Measurements from ENCODE around the gene CALN1.

Gene CALN1

DNA sequence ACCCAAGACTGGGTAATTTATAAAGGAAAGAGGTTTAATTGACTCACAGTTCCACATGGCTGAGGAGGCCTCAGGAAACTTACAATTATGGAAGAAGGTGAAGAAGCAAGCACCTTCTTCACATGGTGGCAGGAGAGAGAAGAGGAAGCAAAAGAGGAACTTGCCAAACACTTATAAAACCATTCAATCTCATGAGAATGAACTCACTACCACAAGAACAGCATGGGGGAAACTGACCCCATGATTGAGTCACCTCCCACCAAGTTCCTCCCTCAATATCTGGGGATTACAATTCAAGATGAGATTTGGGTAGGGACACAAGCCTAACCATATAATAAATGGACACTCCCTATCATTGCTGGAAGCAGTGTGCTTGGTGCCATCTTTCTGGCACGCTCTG lies 506.3 kb downstream of the CALN1 start:
- Histone ChIP-seq H3K27ac (replicated peaks; ENCODE audit: low read length) (no peak overlapping the region), H2BK15ac (ENCODE audit: low read length) (no peak overlapping the region), H3K4ac (ENCODE audit: low read length) (no peak overlapping the region), H2BK12ac (ENCODE audit: low read length) (no peak overlapping the region), H2AK5ac (ENCODE audit: low read depth, low read length) (no peak overlapping the region), H3K18ac (ENCODE audit: low read length) (no peak overlapping the region), H3K36me3 (replicated peaks in 1 of 2; ENCODE audit: control insufficient read depth in 2 of 2, insufficient read depth in 2 of 2, low read length in 2 of 2) (no peaks in the 10 kb centered on the region), H3K9me3 (replicated peaks in 1 of 2; ENCODE audit: control insufficient read depth in 2 of 2, insufficient read depth in 1 of 2, low read depth in 1 of 2, low read length in 2 of 2) (peaks cover 0 to 3% of the 10 kb centered on the region in 2 donors), H3K14ac (ENCODE audit: low read length) (no peak overlapping the region), H3K4me2 (ENCODE audit: insufficient read depth, low read length, poor library complexity, severe bottlenecking) (no peak overlapping the region), H2BK5ac (ENCODE audit: low read length) (no peak overlapping the region), H4K8ac (ENCODE audit: low read depth, low read length) (no peak overlapping the region), H3K79me1 (ENCODE audit: low read depth, low read length) (no peaks in the 10 kb centered on the region), H3K4me1 (ENCODE audit: control insufficient read depth in 2 of 2, insufficient read depth in 1 of 2, low read depth in 1 of 2, low read length in 2 of 2) (no peaks in the 10 kb centered on the region), H4K91ac (ENCODE audit: low read depth, low read length, poor library complexity) (no peak overlapping the region), H3K4me3 (ENCODE audit: low read length in 2 of 2) (no peak overlapping the region), H3K27me3 (ENCODE audit: control insufficient read depth in 3 of 3, insufficient read depth in 3 of 3, low read depth in 1 of 3, low read length in 3 of 3) (no peaks in the 10 kb centered on the region), H3K9ac (ENCODE audit: low read depth, low read length, poor library complexity) (no peak overlapping the region), H2AFZ (ENCODE audit: low read length) (no peak overlapping the region), H3K23ac (ENCODE audit: low read depth, low read length, poor library complexity) (no peak overlapping the region), H2BK120ac (ENCODE audit: low read depth, low read length) (no peak overlapping the region)
- no peak for DNase-seq (ENCODE audit: low spot score)
- whole genome bisulfite sequencing, 2 donors (ENCODE audit: extremely low coverage in 2 of 2, insufficient read length in 2 of 2, insufficient replicate concordance in 1 of 2), result no CpG with 5 or more reads among the region's 1 CpG

GRCh38 chr7:71904484-71904883 lies 507.7 kb downstream of the CALN1 start:
- Histone ChIP-seq H3K27me3 (ENCODE audit: control insufficient read depth in 3 of 3, insufficient read depth in 3 of 3, low read depth in 1 of 3, low read length in 3 of 3) (no peaks in the 10 kb centered on the region), H3K4ac (ENCODE audit: low read length) (no peak overlapping the region)
- no CpG with 5 or more reads among the region's 4 CpGs for WGBS, 2 donors (ENCODE audit: extremely low coverage in 2 of 2, insufficient read length in 2 of 2, insufficient replicate concordance in 1 of 2)

GRCh38 chr7:71900556-71900955 lies 511.6 kb downstream of the CALN1 start:
- no peak overlapping the region for H3K27ac ChIP-seq (replicated peaks; ENCODE audit: low read length)
- no peaks in the 10 kb centered on the region for H3K36me3 ChIP-seq (replicated peaks in 1 of 2; ENCODE audit: control insufficient read depth in 2 of 2, insufficient read depth in 2 of 2, low read length in 2 of 2)
- DNase-seq (ENCODE audit: low spot score), result no peak
- H3K4ac ChIP-seq (ENCODE audit: low read length), result no peak overlapping the region
- no peaks in the 10 kb centered on the region for H3K9me3 ChIP-seq (replicated peaks in 1 of 2; ENCODE audit: control insufficient read depth in 2 of 2, insufficient read depth in 1 of 2, low read depth in 1 of 2, low read length in 2 of 2)
- H3K79me1 ChIP-seq (ENCODE audit: low read depth, low read length), result no peaks in the 10 kb centered on the region
- no peak overlapping the region for H3K4me3 ChIP-seq (ENCODE audit: low read length in 2 of 2)
- H2BK5ac ChIP-seq (ENCODE audit: low read length), result no peak overlapping the region
- H3K23ac ChIP-seq (ENCODE audit: low read depth, low read length, poor library complexity), result no peak overlapping the region
- no CpG with 5 or more reads among the region's 3 CpGs for WGBS, 2 donors (ENCODE audit: extremely low coverage in 2 of 2, insufficient read length in 2 of 2, insufficient replicate concordance in 1 of 2)
- no peak overlapping the region for H3K14ac ChIP-seq (ENCODE audit: low read length)
- no peak overlapping the region for H2BK15ac ChIP-seq (ENCODE audit: low read length)
- no peak overlapping the region for H4K8ac ChIP-seq (ENCODE audit: low read depth, low read length)
- no peak overlapping the region for H2BK120ac ChIP-seq (ENCODE audit: low read depth, low read length)
- H2AK5ac ChIP-seq (ENCODE audit: low read depth, low read length), result no peak overlapping the region
- H3K27me3 ChIP-seq (ENCODE audit: control insufficient read depth in 3 of 3, insufficient read depth in 3 of 3, low read depth in 1 of 3, low read length in 3 of 3), result no peaks in the 10 kb centered on the region
- no peaks in the 10 kb centered on the region for H3K4me1 ChIP-seq (ENCODE audit: control insufficient read depth in 2 of 2, insufficient read depth in 1 of 2, low read depth in 1 of 2, low read length in 2 of 2)
- no peak overlapping the region for H3K4me2 ChIP-seq (ENCODE audit: insufficient read depth, low read length, poor library complexity, severe bottlenecking)
- H4K91ac ChIP-seq (ENCODE audit: low read depth, low read length, poor library complexity), result no peak overlapping the region
- H3K9ac ChIP-seq (ENCODE audit: low read depth, low read length, poor library complexity), result no peak overlapping the region
- H2AFZ ChIP-seq (ENCODE audit: low read length), result no peak overlapping the region
- H2BK12ac ChIP-seq (ENCODE audit: low read length), result no peak overlapping the region
- no peak overlapping the region for H3K18ac ChIP-seq (ENCODE audit: low read length)

More at GRCh38 chr7:71904484-71904883, 507.7 kb downstream of the CALN1 start:
- H3K18ac ChIP-seq (ENCODE audit: low read length), result no peak overlapping the region
- H3K27ac ChIP-seq (replicated peaks; ENCODE audit: low read length), result no peak overlapping the region
- H3K9me3 ChIP-seq (replicated peaks in 1 of 2; ENCODE audit: control insufficient read depth in 2 of 2, insufficient read depth in 1 of 2, low read depth in 1 of 2, low read length in 2 of 2), result no peaks in the 10 kb centered on the region
- H4K8ac ChIP-seq (ENCODE audit: low read depth, low read length), result no peak overlapping the region
- H3K9ac ChIP-seq (ENCODE audit: low read depth, low read length, poor library complexity), result no peak overlapping the region
- no peak overlapping the region for H3K23ac ChIP-seq (ENCODE audit: low read depth, low read length, poor library complexity)
- H3K4me2 ChIP-seq (ENCODE audit: insufficient read depth, low read length, poor library complexity, severe bottlenecking), result no peak overlapping the region
- H3K79me1 ChIP-seq (ENCODE audit: low read depth, low read length), result no peaks in the 10 kb centered on the region
- no peak overlapping the region for H2BK5ac ChIP-seq (ENCODE audit: low read length)
- no peak overlapping the region for H2BK120ac ChIP-seq (ENCODE audit: low read depth, low read length)
- H3K4me1 ChIP-seq (ENCODE audit: control insufficient read depth in 2 of 2, insufficient read depth in 1 of 2, low read depth in 1 of 2, low read length in 2 of 2), result no peaks in the 10 kb centered on the region
- no peak overlapping the region for H3K4me3 ChIP-seq (ENCODE audit: low read length in 2 of 2)
- no peak overlapping the region for H4K91ac ChIP-seq (ENCODE audit: low read depth, low read length, poor library complexity)
- no peak overlapping the region for H2AK5ac ChIP-seq (ENCODE audit: low read depth, low read length)
- no peak overlapping the region for H2BK15ac ChIP-seq (ENCODE audit: low read length)
- H2BK12ac ChIP-seq (ENCODE audit: low read length), result no peak overlapping the region
- DNase-seq (ENCODE audit: low spot score), result no peak
- no peak overlapping the region for H3K14ac ChIP-seq (ENCODE audit: low read length)
- H2AFZ ChIP-seq (ENCODE audit: low read length), result no peak overlapping the region
- H3K36me3 ChIP-seq (replicated peaks in 1 of 2; ENCODE audit: control insufficient read depth in 2 of 2, insufficient read depth in 2 of 2, low read length in 2 of 2), result no peaks in the 10 kb centered on the region

GRCh38 chr7:71896535-71896934 lies 515.6 kb downstream of the CALN1 start:
- no CpG with 5 or more reads among the region's 2 CpGs for WGBS, 2 donors (ENCODE audit: extremely low coverage in 2 of 2, insufficient read length in 2 of 2, insufficient replicate concordance in 1 of 2)
- Histone ChIP-seq H3K4ac (ENCODE audit: low read length) (no peak overlapping the region), H2AK5ac (ENCODE audit: low read depth, low read length) (no peak overlapping the region), H4K8ac (ENCODE audit: low read depth, low read length) (no peak overlapping the region), H3K14ac (ENCODE audit: low read length) (no peak overlapping the region), H3K4me3 (ENCODE audit: low read length in 2 of 2) (no peak overlapping the region), H3K79me1 (ENCODE audit: low read depth, low read length) (no peaks in the 10 kb centered on the region), H3K4me2 (ENCODE audit: insufficient read depth, low read length, poor library complexity, severe bottlenecking) (no peak overlapping the region), H2BK15ac (ENCODE audit: low read length) (no peak overlapping the region), H3K9ac (ENCODE audit: low read depth, low read length, poor library complexity) (no peak overlapping the region), H3K9me3 (replicated peaks in 1 of 2; ENCODE audit: control insufficient read depth in 2 of 2, insufficient read depth in 1 of 2, low read depth in 1 of 2, low read length in 2 of 2) (no peaks in the 10 kb centered on the region), H3K36me3 (replicated peaks in 1 of 2; ENCODE audit: control insufficient read depth in 2 of 2, insufficient read depth in 2 of 2, low read length in 2 of 2) (no peaks in the 10 kb centered on the region), H4K91ac (ENCODE audit: low read depth, low read length, poor library complexity) (no peak overlapping the region), H3K18ac (ENCODE audit: low read length) (no peak overlapping the region), H2BK120ac (ENCODE audit: low read depth, low read length) (no peak overlapping the region), H2AFZ (ENCODE audit: low read length) (no peak overlapping the region), H3K27me3 (ENCODE audit: control insufficient read depth in 3 of 3, insufficient read depth in 3 of 3, low read depth in 1 of 3, low read length in 3 of 3) (no peaks in the 10 kb centered on the region), H3K4me1 (ENCODE audit: control insufficient read depth in 2 of 2, insufficient read depth in 1 of 2, low read depth in 1 of 2, low read length in 2 of 2) (no peaks in the 10 kb centered on the region), H2BK12ac (ENCODE audit: low read length) (no peak overlapping the region), H3K27ac (replicated peaks; ENCODE audit: low read length) (no peak overlapping the region), H3K23ac (ENCODE audit: low read depth, low read length, poor library complexity) (no peak overlapping the region), H2BK5ac (ENCODE audit: low read length) (no peak overlapping the region)
- no peak for DNase-seq (ENCODE audit: low spot score)
